Mononuclear cell (primary cell): ENCODE data around the gene DNAJC21. TPM values are rescaled to one million over a fixed set of nuclear protein-coding genes. Genes with fewer than 3 reads are reported as not detected.
"Not testable (repeated sequence)": the region's sequence is repeated elsewhere in the genome, so short reads cannot be mapped to it uniquely, and the experiment has no call there.

Source experiments
- H3K27me3 ChIP-seq: 2 replicates; pipeline ENCODE4 v1.6.0; 2011; ENCODE audit warnings: low read length, control low read depth; ENCODE audit not compliant: insufficient read depth
- H3K4me1 ChIP-seq: 2 replicates; pipeline ENCODE4 v1.5.1; 2011; ENCODE audit warnings: mild to moderate bottlenecking, low read length, control low read depth; ENCODE audit not compliant: insufficient read depth
- H3K4me3 ChIP-seq: 2 replicates; pipeline ENCODE4 v1.5.1; 2011; ENCODE audit warnings: mild to moderate bottlenecking, low read length, moderate library complexity
- H3K9me3 ChIP-seq: 2 replicates; pipeline ENCODE4 v1.5.1; 2011; ENCODE audit warnings: low read depth, mild to moderate bottlenecking, control low read depth, low read length
- total RNA-seq: library from RNA; depleted of rRNA; stranded (reverse); fragments of >200 nt; gene quantifications from one replicate; pipeline ENCODE4 v1.2.3, GENCODE V29; 2012

Gene DNAJC21
- total RNA-seq, 1 donor: 30.4 TPM

- peak overlapping the region; percentile 97 for H3K4me3 ChIP-seq
- no peaks in the 10 kb centered on the region for H3K9me3 ChIP-seq
- peaks cover 32% of the 10 kb centered on the region for H3K4me1 ChIP-seq
- no peaks in the 10 kb centered on the region for H3K27me3 ChIP-seq
Observed at GRCh38 chr5:34914671-34915138, 14.7 kb upstream of the DNAJC21 start.

GRCh38 chr5:34915139-34915855 lies 14.1 kb upstream of the DNAJC21 start, which contains the start of the genes BRIX1 and RAD1:
TSS of gene BRIX1 (plus strand) at chr5:34915711. CDS start at chr5:34915739, 28 bp downstream.
TSS of gene RAD1 (minus strand) at chr5:34915504. CDS start at chr5:34914892, 612 bp downstream.
- Histone ChIP-seq H3K27me3 (no peaks in the 10 kb centered on the region), H3K9me3 (no peaks in the 10 kb centered on the region), H3K4me3 (peak within 1 kb of the TSS; percentile 97), H3K4me1 (peaks cover 32% of the 10 kb centered on the region)

GRCh38 chr5:34915856-34916192 lies 13.5 kb upstream of the DNAJC21 start:
- H3K4me3 ChIP-seq: peak overlapping the region; percentile 97
- H3K9me3 ChIP-seq: no peaks in the 10 kb centered on the region
- no peaks in the 10 kb centered on the region for H3K27me3 ChIP-seq
- H3K4me1 ChIP-seq: peaks cover 32% of the 10 kb centered on the region

- Histone ChIP-seq H3K4me1 (peaks cover 32% of the 10 kb centered on the region), H3K27me3 (no peaks in the 10 kb centered on the region), H3K4me3 (peak overlapping the region; percentile 97), H3K9me3 (no peaks in the 10 kb centered on the region)
Observed at GRCh38 chr5:34916518-34916917, 12.8 kb upstream of the DNAJC21 start.

- Histone ChIP-seq H3K4me1 (peaks cover 32% of the 10 kb centered on the region), H3K27me3 (no peaks in the 10 kb centered on the region), H3K9me3 (no peaks in the 10 kb centered on the region), H3K4me3 (no peak overlapping the region)
Observed at GRCh38 chr5:34918025-34918424, 11.3 kb upstream of the DNAJC21 start.

GRCh38 chr5:34919077-34919476 lies 10.3 kb upstream of the DNAJC21 start:
- no peak overlapping the region for H3K4me3 ChIP-seq

GRCh38 chr5:34923256-34923655 lies 6.1 kb upstream of the DNAJC21 start:
- not testable (repeated sequence) for H3K4me1 ChIP-seq, H3K4me3 ChIP-seq, H3K9me3 ChIP-seq, H3K27me3 ChIP-seq

More at GRCh38 chr5:34919077-34919476, 10.3 kb upstream of the DNAJC21 start:
- no peaks in the 10 kb centered on the region for H3K27me3 ChIP-seq
- H3K9me3 ChIP-seq: no peaks in the 10 kb centered on the region
- peaks cover 27% of the 10 kb centered on the region for H3K4me1 ChIP-seq

- Histone ChIP-seq H3K4me3 (no peak overlapping the region), H3K4me1 (peaks cover 8% of the 10 kb centered on the region), H3K27me3 (no peaks in the 10 kb centered on the region), H3K9me3 (no peaks in the 10 kb centered on the region)
Observed at GRCh38 chr5:34923694-34924461, 5.5 kb upstream of the DNAJC21 start.

GRCh38 chr5:34924462-34924765 lies 4.9 kb upstream of the DNAJC21 start:
- H3K9me3 ChIP-seq: no peaks in the 10 kb centered on the region
- H3K27me3 ChIP-seq: no peaks in the 10 kb centered on the region
- no peak overlapping the region for H3K4me3 ChIP-seq
- peaks cover 9% of the 10 kb centered on the region for H3K4me1 ChIP-seq

- H3K4me1 ChIP-seq: peaks cover 21% of the 10 kb centered on the region
- H3K9me3 ChIP-seq: no peaks in the 10 kb centered on the region
- H3K4me3 ChIP-seq: no peak overlapping the region
- H3K27me3 ChIP-seq: no peaks in the 10 kb centered on the region
Observed at GRCh38 chr5:34926318-34926888, 3.0 kb upstream of the DNAJC21 start.

GRCh38 chr5:34927785-34928184 lies 1.6 kb upstream of the DNAJC21 start:
- Histone ChIP-seq H3K4me1 (peaks cover 25% of the 10 kb centered on the region), H3K4me3 (no peak overlapping the region), H3K9me3 (no peaks in the 10 kb centered on the region), H3K27me3 (no peaks in the 10 kb centered on the region)

- H3K27me3 ChIP-seq: no peaks in the 10 kb centered on the region
- peaks cover 26% of the 10 kb centered on the region for H3K4me1 ChIP-seq
- no peaks in the 10 kb centered on the region for H3K9me3 ChIP-seq
- H3K4me3 ChIP-seq: no peak overlapping the region
Observed at GRCh38 chr5:34928267-34928666, 1.1 kb upstream of the DNAJC21 start.

GRCh38 chr5:34929720-34930461 lies 532 bp downstream of the DNAJC21 start:
- Histone ChIP-seq H3K4me1 (peaks cover 26% of the 10 kb centered on the region), H3K27me3 (no peaks in the 10 kb centered on the region), H3K9me3 (no peaks in the 10 kb centered on the region), H3K4me3 (peak overlapping the region; percentile 83)

GRCh38 chr5:34930462-34930844 lies 1.1 kb downstream of the DNAJC21 start:
- peak overlapping the region; percentile 83 for H3K4me3 ChIP-seq
- H3K4me1 ChIP-seq: peaks cover 26% of the 10 kb centered on the region
- no peaks in the 10 kb centered on the region for H3K9me3 ChIP-seq
- H3K27me3 ChIP-seq: no peaks in the 10 kb centered on the region

- no peaks in the 10 kb centered on the region for H3K9me3 ChIP-seq
- peaks cover 26% of the 10 kb centered on the region for H3K4me1 ChIP-seq
- no peaks in the 10 kb centered on the region for H3K27me3 ChIP-seq
- H3K4me3 ChIP-seq: no peak overlapping the region
Observed at GRCh38 chr5:34930870-34931269, 1.5 kb downstream of the DNAJC21 start.
